PC-9 (cell line): ENCODE measurements around the gene TRIML2.

Experiments used
- CTCF ChIP-seq: fragments of 200-600 bp; sonication (generic); conservative IDR thresholded peaks from 2 replicates; pipeline ENCODE4 v1.6.1; 2017; ENCODE audit warnings: mixed run types, antibody characterized with exemption, mild to moderate bottlenecking, moderate library complexity
- EZH2 ChIP-seq: fragments of 200-600 bp; sonication (generic); IDR thresholded peaks from 2 replicates; pipeline ENCODE4 v1.8.0; 2017; ENCODE audit warnings: antibody characterized with exemption, low read depth

- no peak for TF ChIP-seq CTCF
- no peak for TF ChIP-seq EZH2
Observed at GRCh38 chr4:188117631-188118324, 8.4 kb upstream of the TRIML2 start.
